HG03432 (cell line): ENCODE data around the gene CYP2F1.

Source experiments
- ATAC-seq: cut with Tn5 transposase; IDR thresholded peaks from one replicate; pipeline ENCODE4 v1.9.1; 2021; ENCODE audit warnings: mild to moderate bottlenecking, moderate library complexity; ENCODE audit not compliant: unreplicated experiment

The CYP2F1 gene

GRCh38 chr19:41175801-41176777 lies 61.9 kb downstream of the CYP2F1 start:
- ATAC-seq: no peak
